ENCODE measurements around the gene SLC25A40.

DNA sequence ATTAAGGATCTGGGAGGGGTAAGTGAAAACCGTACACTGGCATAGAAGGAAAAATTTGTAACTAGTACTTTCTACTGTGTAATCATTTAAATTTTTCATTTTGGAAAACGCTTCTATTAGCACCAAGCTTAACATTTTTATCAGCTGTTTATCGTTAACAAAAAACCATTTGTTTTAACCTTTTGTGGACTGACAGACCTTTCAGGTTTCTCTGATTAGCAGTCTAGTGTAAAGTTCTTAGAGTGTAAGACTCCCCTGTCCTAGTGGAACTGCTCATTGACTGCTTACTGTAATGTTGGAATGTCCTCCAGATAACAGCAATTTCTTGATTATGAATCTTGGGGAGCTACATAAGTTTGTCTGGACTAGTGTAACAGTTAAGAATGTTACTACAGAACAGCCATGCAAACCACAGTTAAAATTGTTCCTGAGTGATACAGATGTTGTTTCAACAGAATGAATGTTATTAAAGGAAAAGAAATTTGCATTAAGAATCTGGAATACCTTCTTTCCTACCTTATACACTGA, 2.1 kb upstream of the SLC25A40 start:
- TF ChIP-seq JUND (IDR thresholded peaks at IDR 0.05) (no peak), RFX5 (IDR thresholded peaks at IDR 0.05; ENCODE audit: low read length) (no peak), EP300 (IDR thresholded peaks at IDR 0.05; ENCODE audit: borderline replicate concordance in 1 of 2, low read depth in 1 of 2, low read length in 1 of 2) (no peak), CHD2 (IDR thresholded peaks at IDR 0.05; ENCODE audit: low read length, partially characterized antibody) (no peak), SMC3 (IDR thresholded peaks at IDR 0.05; ENCODE audit: low read depth, low read length) (no peak)
- TF ChIP-seq, protein P1, sequence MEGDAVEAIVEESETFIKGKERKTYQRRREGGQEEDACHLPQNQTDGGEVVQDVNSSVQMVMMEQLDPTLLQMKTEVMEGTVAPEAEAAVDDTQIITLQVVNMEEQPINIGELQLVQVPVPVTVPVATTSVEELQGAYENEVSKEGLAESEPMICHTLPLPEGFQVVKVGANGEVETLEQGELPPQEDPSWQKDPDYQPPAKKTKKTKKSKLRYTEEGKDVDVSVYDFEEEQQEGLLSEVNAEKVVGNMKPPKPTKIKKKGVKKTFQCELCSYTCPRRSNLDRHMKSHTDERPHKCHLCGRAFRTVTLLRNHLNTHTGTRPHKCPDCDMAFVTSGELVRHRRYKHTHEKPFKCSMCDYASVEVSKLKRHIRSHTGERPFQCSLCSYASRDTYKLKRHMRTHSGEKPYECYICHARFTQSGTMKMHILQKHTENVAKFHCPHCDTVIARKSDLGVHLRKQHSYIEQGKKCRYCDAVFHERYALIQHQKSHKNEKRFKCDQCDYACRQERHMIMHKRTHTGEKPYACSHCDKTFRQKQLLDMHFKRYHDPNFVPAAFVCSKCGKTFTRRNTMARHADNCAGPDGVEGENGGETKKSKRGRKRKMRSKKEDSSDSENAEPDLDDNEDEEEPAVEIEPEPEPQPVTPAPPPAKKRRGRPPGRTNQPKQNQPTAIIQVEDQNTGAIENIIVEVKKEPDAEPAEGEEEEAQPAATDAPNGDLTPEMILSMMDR (IDR thresholded peaks at IDR 0.05), result no peak
- TF ChIP-seq, protein P2, sequence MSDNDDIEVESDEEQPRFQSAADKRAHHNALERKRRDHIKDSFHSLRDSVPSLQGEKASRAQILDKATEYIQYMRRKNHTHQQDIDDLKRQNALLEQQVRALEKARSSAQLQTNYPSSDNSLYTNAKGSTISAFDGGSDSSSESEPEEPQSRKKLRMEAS (IDR thresholded peaks at IDR 0.05; ENCODE audit: low read depth), result no peak
- TF ChIP-seq, protein P3, sequence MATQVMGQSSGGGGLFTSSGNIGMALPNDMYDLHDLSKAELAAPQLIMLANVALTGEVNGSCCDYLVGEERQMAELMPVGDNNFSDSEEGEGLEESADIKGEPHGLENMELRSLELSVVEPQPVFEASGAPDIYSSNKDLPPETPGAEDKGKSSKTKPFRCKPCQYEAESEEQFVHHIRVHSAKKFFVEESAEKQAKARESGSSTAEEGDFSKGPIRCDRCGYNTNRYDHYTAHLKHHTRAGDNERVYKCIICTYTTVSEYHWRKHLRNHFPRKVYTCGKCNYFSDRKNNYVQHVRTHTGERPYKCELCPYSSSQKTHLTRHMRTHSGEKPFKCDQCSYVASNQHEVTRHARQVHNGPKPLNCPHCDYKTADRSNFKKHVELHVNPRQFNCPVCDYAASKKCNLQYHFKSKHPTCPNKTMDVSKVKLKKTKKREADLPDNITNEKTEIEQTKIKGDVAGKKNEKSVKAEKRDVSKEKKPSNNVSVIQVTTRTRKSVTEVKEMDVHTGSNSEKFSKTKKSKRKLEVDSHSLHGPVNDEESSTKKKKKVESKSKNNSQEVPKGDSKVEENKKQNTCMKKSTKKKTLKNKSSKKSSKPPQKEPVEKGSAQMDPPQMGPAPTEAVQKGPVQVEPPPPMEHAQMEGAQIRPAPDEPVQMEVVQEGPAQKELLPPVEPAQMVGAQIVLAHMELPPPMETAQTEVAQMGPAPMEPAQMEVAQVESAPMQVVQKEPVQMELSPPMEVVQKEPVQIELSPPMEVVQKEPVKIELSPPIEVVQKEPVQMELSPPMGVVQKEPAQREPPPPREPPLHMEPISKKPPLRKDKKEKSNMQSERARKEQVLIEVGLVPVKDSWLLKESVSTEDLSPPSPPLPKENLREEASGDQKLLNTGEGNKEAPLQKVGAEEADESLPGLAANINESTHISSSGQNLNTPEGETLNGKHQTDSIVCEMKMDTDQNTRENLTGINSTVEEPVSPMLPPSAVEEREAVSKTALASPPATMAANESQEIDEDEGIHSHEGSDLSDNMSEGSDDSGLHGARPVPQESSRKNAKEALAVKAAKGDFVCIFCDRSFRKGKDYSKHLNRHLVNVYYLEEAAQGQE (IDR thresholded peaks at IDR 0.05; ENCODE audit: low read depth, low read length), result no peak

Data from SK-N-SH (cell line).